GM12874 (cell line): Measurements from ENCODE around the gene LINGO1.

ENCODE experiments used
- CTCF ChIP-seq: IDR thresholded peaks from 2 replicates; pipeline ENCODE4 v1.5.1; 2011; ENCODE audit warnings: low read depth, mild to moderate bottlenecking, control low read depth, low read length, moderate library complexity; ENCODE audit not compliant: insufficient read depth

The LINGO1 gene

DNA sequence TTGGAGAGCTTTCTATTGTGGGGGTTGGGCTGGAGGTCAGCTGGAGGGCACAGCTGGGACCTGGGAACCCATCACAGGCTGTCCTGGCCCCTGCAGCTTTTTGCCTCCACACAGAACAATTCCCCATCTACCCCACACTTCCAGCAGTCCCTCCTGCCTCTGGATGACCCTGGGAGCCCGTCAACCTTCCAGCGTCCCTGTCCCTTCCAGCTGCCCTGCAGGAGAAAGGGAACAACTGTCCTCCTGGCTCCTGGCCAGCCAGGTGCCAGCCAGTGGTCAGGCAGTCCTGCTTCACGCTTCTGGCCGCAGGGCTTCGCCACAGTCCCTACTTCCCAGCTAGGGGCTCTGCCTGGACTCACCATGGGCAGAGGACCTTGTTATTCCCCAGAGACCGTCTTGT is 27.2 kb downstream of the LINGO1 start:
- no peak for TF ChIP-seq CTCF

DNA sequence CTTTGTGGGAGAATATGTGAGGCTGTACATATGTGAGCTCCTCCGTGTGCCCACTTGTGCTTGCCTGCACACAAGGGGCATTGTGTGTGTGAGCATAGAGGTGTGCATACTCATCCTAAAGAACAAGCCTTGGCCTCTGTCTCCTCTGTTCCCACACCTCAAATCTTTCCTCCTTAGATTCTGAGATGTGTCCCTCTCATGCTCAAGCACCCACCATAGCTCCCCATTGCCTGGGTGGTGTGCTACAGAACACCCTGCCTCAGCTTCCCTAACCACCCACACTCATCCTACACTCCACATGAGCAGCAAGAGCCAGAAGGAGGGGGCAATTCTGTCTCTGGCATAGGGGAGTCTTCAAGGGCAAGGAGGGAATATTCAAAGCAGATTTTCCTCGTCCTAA is 27.7 kb downstream of the LINGO1 start:
- no peak for TF ChIP-seq CTCF

DNA sequence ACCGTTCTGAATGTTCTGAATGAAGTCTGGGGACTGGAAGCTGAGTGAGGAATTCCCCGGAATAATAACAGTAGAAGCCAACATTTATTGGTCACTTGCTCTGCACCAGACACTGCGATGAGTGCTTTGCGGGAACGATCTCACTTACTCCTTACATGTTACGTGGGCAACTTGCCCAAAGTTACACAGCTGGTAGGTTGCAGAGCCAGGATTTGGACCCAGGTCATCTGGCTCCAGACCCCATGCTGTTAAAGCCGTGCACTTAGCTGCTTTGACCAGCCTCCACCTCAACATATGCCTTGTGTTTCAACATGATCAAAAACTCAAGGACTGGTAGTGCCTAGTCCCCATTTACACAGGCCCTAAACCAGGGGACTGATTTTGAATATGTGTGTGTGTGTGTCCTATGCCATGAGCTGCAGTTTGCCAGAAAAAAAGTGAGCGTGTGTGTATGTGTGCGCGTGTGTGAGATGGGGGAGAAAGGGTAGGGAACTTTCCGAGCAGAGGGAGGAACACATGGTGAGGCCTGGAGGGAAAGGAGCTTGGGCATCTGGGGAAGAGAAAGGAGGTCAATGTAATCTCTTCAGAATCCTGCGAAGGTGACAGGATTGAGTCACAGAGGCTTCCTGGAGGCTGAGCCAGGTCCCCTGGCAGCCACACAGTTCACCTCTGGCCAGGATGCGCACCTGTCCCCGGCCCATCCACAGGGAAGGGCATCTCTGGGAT is 28.9 kb downstream of the LINGO1 start:
- TF ChIP-seq CTCF = no peak

- no peak for TF ChIP-seq CTCF
Measured at GRCh38 chr15:77602800-77603199, 29.9 kb downstream of the LINGO1 start.

DNA sequence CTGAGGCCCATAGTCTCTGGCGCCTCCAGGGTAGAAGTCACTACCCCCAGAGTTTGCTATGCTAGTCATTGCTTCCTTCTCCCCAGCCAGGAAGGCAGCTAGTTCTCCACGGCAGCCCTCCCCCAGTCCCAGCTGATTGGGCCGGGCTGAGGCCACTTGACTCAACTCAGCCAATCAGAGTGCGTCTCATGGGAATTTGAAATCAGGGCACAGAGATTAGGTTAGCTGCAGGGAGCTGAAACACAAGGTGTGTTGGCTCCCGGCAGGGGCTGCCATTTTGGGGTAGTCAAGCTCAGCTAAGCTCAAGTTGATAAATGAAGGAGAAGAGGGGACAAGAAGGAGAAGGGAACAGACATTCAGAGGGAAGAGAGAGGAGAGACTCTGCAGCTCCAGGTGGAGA is 32.8 kb downstream of the LINGO1 start:
- no peak for TF ChIP-seq CTCF

DNA sequence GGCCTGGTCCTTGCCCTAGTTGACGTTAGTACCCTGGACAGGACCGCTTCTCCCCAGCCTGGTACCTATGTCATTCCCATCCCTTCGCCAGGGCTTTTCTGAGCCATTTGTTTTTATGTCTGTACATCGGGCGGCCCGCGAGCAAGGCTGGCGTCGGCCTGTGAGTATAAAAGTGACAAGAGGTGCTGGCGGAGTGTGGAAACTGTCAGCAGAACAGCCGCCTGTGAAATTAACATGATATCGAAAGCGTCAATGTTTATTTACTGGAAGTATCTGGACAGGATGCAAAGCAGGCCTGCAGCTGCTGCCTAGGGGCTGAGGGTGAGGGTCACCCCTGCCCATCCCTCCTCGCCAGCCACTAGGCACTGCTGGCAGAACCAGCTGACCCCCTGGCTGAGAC is 33.4 kb downstream of the LINGO1 start:
- TF ChIP-seq CTCF = no peak

DNA sequence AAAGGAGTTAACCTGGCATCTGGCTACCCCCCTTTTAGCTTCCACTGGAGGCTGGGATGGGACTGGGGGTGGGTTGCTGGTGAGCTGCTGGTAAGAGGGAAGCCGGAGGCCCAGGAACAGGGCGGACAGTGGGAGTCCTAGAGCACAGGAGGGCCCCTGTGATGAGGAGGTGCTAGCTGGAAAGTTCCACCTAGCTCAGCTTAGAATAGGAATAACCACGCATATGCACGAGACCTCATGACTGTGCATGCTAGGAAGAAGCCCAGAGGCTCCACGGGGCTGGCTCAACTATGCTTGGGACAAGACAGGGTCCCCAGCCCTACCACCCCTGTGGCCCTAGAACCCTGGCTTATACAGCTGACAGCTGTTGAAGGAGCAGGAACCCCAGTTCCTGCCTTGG is 34.1 kb downstream of the LINGO1 start:
- TF ChIP-seq CTCF = no peak
